Kidney (tissue), 14 donors: ENCODE data around the gene DUSP23. TPM values are rescaled to one million over a fixed set of nuclear protein-coding genes. Genes with fewer than 3 reads are reported as not detected.

Experiments used
- DNase-seq, 5 donors: peaks; one replicate each; pipeline ENCODE4 v3.0.0-alpha.2; 2013 to 2020
- FAIRE-seq: peaks from 2 replicates; lab custom pipeline; 2012; peaks lifted over from hg19 to GRCh38; lab: Jason Lieb, UNC
- H3K27ac ChIP-seq, 2 donors: one replicate each; pipeline ENCODE4 v1.7.0; 2013; ENCODE audit warnings: low read depth in 2 of 2, low read length in 2 of 2, inconsistent platforms in 1 of 2
- H3K27me3 ChIP-seq: one replicate; pipeline ENCODE4 v1.7.1; 2013; ENCODE audit warnings: low read length, inconsistent platforms; ENCODE audit not compliant: control insufficient read depth, insufficient read depth
- H3K36me3 ChIP-seq, 3 donors: one replicate each; pipeline versions ENCODE4 v1.7.0 to v1.7.1; 2013; ENCODE audit warnings: low read length in 3 of 3, control low read depth in 1 of 3, inconsistent platforms in 1 of 3; ENCODE audit not compliant: insufficient read depth in 3 of 3, control insufficient read depth in 2 of 3
- H3K4me1 ChIP-seq, 3 donors: one replicate each; pipeline versions ENCODE4 v1.7.0 to v1.7.1; 2013; ENCODE audit warnings: low read length in 3 of 3, inconsistent platforms in 1 of 3, low read depth in 1 of 3; ENCODE audit not compliant: control insufficient read depth in 2 of 3, insufficient read depth in 2 of 3
- H3K4me3 ChIP-seq, 3 donors: one replicate each; pipeline versions ENCODE4 v1.7.0 to v1.8.1; 2013; ENCODE audit warnings: low read length in 3 of 3, control low read depth in 1 of 3, inconsistent platforms in 1 of 3
- H3K9ac ChIP-seq, 3 donors: one replicate each; pipeline versions ENCODE4 v1.7.0 to v1.7.1; 2013; ENCODE audit warnings: low read length in 3 of 3, control low read depth in 1 of 3, inconsistent platforms in 1 of 3
- H3K9me3 ChIP-seq, 3 donors: one replicate each; pipeline versions ENCODE4 v1.7.0 to v1.7.1; 2013; ENCODE audit warnings: low read length in 3 of 3, control low read depth in 1 of 3, inconsistent platforms in 1 of 3; ENCODE audit not compliant: control insufficient read depth in 2 of 3, insufficient read depth in 1 of 3
- CTCF ChIP-seq: IDR thresholded peaks from 3 replicates; pipeline ENCODE4 v1.5.1; 2012; ENCODE audit warnings: mild to moderate bottlenecking, moderate library complexity, borderline replicate concordance; ENCODE audit not compliant: insufficient read depth; ENCODE audit errors: extremely low read depth
- intact Hi-C: fragments of 100-400 bp; cut with DNase I; formaldehyde crosslinking; loops from one replicate; pipeline ENCODE4 v1.11.1; 2022
- polyA plus RNA-seq: library from polyadenylated mRNA; stranded (reverse); fragments of 350-450 nt; fragmentation: Illumina TruSeq; extraction: RNeasy Lipid Tissue Mini Kit (QIAGEN cat#74804); gene quantifications from one replicate; pipeline ENCODE4 v1.2.3, GENCODE V29; 2014; ENCODE audit warnings: low read depth, low replicate concordance; ENCODE audit not compliant: insufficient read depth
- total RNA-seq: library from RNA; stranded (reverse); fragmentation: NEBNext Ultra II Directional; extraction: Animal tissue kit (Norgen Biotek cat#: 25700); gene quantifications from one replicate; pipeline ENCODE4 v1.2.1, GENCODE V29; 2021
- donor health status: control.
- donor health status: control.
- donor health status: control.
- donor health status: control.
- donor health status: control.
- donor health status: DM: yes; HTN: yes; CAD: no.
- donor health status: Normal renal cell carcinoma (clear cell type).

Gene DUSP23
- total and polyA plus RNA-seq, 2 donors from 2014 or later = 128 to 327 TPM

GRCh38 chr1:159749630-159750029 is 31.1 kb upstream of the DUSP23 start:
- DNase-seq = no peak
- H3K4me1 ChIP-seq = peaks cover 0 to 9% (median 7%) of the 10 kb centered on the region in 3 donors
- intact Hi-C loops = no loop called here
- H3K4me3 ChIP-seq = no peak overlapping the region
- no peaks in the 10 kb centered on the region for H3K27me3 ChIP-seq
- H3K27ac ChIP-seq = no peak overlapping the region
- FAIRE-seq = no peak
- TF ChIP-seq CTCF = no peak
- H3K9ac ChIP-seq = no peak overlapping the region
- H3K9me3 ChIP-seq = no peaks in the 10 kb centered on the region
- H3K36me3 ChIP-seq = no peaks in the 10 kb centered on the region

GRCh38 chr1:159750621-159751020 is 30.1 kb upstream of the DUSP23 start:
- intact Hi-C loops = no loop called here
- Histone ChIP-seq H3K9ac (no peak overlapping the region), H3K4me1 (peaks cover 0 to 9% (median 7%) of the 10 kb centered on the region in 3 donors), H3K27ac (no peak overlapping the region), H3K36me3 (no peaks in the 10 kb centered on the region), H3K27me3 (no peaks in the 10 kb centered on the region), H3K9me3 (no peaks in the 10 kb centered on the region), H3K4me3 (no peak overlapping the region)
- DNase-seq = no peak
- FAIRE-seq = no peak
- no peak for TF ChIP-seq CTCF

DNA sequence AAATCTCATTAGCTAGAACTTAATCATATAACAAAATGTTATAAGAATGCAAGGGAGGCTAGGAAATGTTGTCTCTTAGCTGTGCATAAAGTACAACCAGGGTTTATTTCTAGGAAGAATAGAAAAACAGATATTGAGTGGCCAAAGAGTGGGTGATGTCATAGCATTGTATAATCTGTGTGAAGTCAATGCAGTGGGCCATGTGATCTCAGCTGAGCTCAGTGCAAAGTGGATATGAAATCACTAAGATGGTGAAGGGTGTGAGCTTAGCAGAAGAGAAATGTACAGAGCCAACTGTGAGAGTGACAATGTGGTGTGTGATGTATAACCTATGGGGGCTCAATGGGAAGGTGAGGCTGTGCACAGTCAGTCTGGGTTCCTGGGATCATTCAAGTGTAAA is 29.7 kb upstream of the DUSP23 start:
- peaks cover 0 to 9% (median 7%) of the 10 kb centered on the region in 3 donors for H3K4me1 ChIP-seq
- no peaks in the 10 kb centered on the region for H3K27me3 ChIP-seq
- FAIRE-seq (no peak), DNase-seq (no peak)
- H3K36me3 ChIP-seq = no peaks in the 10 kb centered on the region
- no peak for TF ChIP-seq CTCF
- H3K9me3 ChIP-seq = no peaks in the 10 kb centered on the region
- intact Hi-C loops = no loop called here
- no peak overlapping the region for H3K4me3 ChIP-seq
- no peak overlapping the region for H3K9ac ChIP-seq
- H3K27ac ChIP-seq = no peak overlapping the region

DNA sequence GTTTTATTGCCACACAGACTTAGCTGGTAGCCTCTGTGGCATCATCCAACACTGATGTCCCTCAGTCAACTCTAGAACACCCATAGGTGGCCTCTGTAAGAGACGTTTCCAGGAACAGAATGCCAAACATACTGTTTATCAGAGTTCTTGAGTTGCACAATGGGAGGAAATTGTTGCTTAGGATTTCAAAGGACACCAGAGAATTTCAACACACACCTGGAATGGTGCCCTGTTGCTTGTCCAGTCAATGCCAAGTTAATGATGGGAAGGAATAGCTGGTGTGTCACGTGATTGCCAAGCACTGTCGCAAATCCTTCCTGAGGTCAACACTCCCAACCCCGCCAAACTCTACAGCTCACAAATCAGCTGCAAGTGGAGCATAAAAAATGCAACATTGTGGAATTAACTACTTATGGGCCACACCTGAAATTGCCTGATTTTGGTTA is 28.6 kb upstream of the DUSP23 start:
- TF ChIP-seq CTCF = no peak
- Histone ChIP-seq H3K27me3 (no peaks in the 10 kb centered on the region), H3K4me1 (peaks cover 0 to 9% (median 7%) of the 10 kb centered on the region in 3 donors), H3K9ac (no peak overlapping the region), H3K4me3 (no peak overlapping the region), H3K27ac (peak overlapping the region; percentile 51 to 88), H3K9me3 (no peaks in the 10 kb centered on the region), H3K36me3 (no peaks in the 10 kb centered on the region)
- intact Hi-C loops = no loop called here
- no peak for FAIRE-seq
- DNase-seq = peak in 2 of 5 donors; percentile 31 to 82
